Measurements from ENCODE around the gene ALDH3B1.

ALDH3B1 gene

DNA sequence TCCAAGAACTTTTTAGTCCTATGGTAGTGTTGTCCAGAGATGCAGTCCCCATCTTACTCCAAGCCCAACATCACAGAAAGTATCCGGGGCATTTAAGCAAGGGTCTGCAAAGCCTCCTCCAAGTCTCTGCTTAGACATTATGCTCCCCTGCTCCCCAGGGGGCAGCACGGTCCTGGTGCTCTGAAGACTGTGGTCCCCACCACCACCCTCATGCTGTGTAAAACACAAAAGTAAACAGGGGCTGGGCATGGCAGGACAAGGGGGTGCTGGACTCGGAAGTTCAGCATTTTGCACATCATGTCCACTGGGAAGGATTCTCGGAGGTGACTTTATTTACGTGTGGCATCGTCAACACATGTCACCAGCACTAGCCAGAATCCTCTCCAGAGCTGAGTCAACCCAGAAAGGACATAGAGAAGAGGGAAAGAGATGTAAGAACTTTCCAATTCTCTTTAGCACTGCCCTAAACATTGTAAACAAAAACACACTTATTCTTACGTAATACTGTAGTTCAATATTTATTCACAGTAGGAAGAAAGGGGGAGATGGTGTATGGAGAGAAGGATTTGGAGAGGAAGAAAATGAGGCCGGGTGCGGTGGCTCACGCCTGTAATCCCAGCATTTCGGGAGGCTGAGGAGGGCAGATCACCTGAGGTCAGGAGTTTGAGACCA is 66.4 kb downstream of the ALDH3B1 start:
- DNase-seq = no peak

DNA sequence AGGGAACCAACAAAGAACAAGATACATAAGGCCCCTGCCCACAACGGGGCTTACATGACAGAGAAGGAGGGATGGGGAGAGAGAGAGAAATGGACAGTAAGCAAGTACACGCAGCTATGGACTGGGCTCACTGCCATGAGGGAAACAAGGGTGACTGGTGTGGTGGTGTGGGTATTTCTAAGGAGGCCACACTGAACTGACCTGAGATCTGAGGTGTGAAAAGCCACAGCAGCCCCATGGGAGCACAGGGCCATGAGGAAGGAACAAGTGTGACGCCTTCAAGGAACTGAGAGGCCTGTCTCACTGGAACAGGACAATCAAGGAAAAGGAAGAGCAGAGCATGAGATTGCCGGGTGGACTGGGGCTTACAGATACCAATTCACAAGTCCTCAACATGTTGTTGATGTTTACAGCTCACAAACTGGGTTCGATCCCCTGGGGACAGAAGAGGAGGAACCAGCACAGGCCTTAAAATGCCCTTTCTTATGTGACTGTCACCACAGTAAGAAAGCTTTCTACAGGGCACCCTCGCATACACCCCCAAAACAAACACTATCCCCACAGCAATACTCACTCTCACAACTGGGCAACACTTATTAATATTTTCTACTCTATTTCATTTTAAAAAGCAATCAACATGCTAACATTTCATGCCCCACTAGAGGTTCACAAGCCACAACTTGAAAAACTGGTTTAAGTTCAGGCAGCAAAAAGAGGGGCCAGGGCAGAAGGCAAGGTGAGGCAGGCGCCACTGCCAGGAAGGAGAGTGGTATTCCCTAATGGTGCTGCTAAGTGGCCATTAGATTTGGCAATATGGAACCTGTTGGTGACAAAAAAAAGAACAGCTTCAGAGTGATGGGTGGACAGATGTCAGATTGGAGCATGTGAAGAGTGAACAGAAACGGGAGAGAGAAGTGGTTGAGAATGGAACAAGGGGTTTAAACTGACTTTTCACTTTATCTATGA is 67.8 kb downstream of the ALDH3B1 start:
- DNase-seq = no peak
